ENCODE data around the gene WNT3A.

Gene WNT3A

DNA sequence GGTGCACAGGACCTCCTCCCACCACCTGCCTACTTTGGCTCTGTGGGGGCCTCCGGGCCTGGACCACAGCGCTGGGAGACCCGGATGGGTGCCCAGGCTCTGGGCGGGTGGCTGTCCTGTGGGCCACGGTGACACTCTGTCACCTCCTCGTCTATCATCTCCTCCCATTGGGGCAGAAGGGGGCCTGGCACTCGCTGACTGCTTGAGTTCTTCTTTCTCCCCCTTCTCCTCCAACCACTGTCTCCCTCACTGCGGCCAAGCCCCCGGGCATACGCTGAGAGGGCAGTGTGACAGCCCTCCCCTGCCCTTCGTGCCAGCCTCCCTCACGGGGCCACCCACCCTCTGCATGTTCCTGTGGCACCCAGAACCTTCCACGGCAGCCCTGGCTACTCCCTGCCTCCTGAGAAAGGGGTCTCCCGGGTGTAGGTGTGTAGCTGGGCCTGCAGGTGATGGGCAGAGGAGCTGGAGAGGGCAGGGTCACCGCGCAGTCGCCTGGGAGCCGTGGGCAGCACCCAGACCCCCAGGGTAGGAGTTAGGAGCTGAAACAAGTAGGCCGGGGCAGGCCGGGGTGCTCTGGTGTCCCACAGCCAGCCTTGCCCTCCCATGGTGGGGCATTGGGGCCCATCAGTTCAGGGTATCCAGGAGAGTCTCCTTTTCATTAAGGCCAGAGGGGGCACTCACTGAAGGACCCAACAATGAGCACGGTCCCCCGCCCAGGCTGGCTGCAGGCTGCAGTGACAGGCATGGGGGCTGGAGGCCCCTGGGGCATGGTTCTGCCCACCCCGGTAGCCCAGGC, 66.5 kb downstream of the WNT3A start:
- no peak for DNase-seq

- no peak for DNase-seq
Observed at GRCh38 chr1:228073857-228074545, 67.2 kb downstream of the WNT3A start.

DNA sequence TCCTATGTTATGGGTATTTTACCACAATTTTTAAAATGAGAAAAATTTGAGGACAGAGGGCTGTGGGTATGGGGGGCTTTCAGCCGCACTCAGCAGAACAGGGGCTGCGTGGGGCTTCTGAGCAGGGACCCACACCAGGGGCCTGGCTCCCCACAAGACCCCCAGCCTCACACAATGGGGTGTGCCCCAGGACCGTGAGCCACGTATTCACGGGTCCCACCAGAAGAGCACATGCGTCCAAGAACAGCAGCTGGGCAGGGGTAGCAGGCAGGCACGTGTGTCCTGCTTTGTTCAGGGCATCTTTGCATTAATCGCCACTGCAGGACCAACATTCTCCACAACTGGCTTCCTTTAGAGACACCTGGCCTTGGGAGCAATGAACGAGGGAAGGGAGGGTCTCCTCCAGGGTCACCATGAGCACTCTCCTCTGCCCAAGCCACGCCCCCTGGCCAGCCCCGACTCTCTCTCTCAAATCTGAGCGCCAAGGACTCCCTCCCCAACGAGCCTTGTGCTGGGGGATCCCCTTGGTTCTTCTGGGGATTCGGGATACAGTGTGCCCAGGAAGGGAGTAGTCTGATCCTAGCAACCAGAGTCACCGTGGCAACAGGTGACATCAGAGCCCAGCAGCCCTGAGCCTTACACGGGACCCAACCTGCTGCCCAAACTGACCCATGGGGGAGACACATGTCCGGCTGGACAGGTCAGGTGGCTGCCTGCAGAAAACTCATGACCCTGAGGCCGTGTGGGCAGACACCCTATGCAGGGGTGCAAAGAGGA, 68.3 kb downstream of the WNT3A start:
- DNase-seq = no peak

DNA sequence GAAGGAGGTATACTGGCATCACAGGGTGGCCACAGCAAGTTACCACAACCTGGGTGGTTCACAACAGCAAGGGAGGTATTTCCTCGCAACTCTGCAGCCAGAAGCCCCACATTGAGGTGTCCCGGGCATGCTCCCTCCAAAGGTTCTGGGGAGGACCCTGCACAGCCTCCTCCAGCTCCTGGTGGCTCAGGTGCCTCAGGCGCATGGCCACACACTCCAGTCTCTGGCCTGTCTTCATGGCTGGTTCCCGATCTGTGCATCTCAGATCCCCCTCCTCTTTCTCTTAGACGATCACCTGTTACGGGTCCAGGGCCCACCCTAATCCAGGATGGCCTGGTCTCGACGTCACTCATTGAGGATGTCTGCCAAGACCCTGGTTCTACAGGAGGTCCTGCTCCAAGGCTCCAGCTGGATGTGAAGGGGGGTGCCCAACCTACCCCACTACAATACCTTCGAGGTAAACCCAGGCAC, 69.0 kb downstream of the WNT3A start:
- no peak for DNase-seq

GRCh38 chr1:228076796-228077430, 70.1 kb downstream of the WNT3A start:
- no peak for DNase-seq

DNA sequence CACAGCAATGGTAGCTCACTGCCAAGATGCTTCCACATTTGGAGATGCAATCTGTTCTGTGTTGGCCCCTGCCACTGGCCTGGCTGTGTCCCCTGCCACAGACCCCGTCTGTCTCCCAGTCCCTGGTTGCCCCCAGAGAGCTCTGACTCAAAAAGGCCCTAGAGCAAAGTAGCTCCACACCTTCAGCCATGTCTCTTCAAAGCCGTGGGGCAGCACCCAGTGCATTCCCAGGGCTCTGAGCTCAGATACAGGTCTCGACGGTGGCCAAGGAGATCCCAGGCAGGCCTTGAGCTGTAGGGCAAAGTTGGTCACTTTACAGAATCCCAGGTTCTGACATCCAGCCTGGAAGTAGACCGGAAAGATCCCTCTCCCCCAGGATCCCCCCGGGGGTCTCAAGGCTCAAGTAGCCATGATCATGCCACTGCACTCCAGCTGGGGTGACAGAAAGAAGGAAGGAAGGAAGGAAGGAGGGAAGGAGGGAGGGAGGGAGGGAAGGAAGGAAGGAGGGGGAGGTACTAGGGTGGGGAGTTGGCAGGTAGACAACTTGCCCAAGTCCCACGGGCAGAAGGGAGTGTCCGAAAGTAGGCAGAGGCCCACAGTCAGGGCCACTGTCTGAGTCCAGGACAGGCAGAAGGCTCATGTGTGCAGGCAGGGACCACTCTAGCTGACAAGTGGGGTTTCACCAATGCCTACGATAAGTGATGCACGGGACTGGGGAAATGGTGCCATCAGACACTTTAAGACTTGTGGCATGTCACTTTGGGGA, 71.0 kb downstream of the WNT3A start:
- no peak for DNase-seq

- no peak for DNase-seq
Observed at GRCh38 chr1:228079013-228079412, 72.2 kb downstream of the WNT3A start.

GRCh38 chr1:228079601-228080263, 72.9 kb downstream of the WNT3A start:
- DNase-seq = no peak

DNA sequence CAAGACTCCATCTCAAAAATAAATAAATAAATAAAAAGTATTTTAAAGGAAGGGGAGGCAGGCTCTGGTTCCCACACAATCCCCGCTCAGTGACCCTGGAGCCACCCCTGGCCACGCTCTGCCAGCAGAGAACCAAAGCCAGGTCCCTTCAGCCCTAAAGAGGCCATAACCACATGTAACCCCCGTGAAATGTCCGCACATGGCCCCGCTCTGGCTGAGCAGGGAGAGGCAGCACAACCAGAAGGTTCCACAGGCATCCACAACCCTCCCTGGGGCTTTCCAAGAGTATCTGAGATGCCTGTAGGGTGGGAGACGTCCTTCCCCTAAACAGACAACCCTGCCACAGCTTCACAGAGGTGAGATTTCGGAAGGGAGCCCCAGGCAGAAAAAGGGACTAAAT, 74.3 kb downstream of the WNT3A start:
- no peak for DNase-seq

- peak; percentile 30 for DNase-seq
Observed at GRCh38 chr1:228081578-228082213, 74.9 kb downstream of the WNT3A start.

- DNase-seq = peak; percentile 96
Observed at GRCh38 chr1:228082214-228082917, 75.6 kb downstream of the WNT3A start, which contains the start of gene ARF1. Gene ARF1, plus strand, starts transcription at chr1:228082708. Its CDS starts 14,407 bp downstream, at chr1:228097115.

- peak; percentile 43 for DNase-seq
Observed at GRCh38 chr1:228082918-228083870, 76.4 kb downstream of the WNT3A start.

DNA sequence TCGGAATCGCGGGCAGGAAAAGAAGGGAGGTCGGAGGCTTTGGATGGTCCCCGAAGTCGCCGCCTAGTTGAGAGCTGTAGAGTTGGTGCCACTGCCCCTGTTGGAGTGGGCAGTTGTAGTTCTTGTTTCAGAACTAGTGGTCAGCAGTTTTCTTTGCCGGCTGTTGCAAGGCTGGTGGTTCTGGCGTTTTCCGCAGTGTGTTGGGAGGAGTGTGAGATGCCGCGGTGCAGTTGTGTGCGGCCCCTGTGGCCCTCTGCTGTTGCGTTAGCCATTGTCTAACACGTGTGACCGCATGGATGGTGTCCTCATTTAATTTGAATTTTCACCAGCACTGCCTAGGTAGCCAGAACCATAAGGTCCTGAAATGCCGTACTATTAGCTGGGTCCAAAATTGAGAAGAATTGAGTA, 77.1 kb downstream of the WNT3A start:
- DNase-seq = no peak

DNA sequence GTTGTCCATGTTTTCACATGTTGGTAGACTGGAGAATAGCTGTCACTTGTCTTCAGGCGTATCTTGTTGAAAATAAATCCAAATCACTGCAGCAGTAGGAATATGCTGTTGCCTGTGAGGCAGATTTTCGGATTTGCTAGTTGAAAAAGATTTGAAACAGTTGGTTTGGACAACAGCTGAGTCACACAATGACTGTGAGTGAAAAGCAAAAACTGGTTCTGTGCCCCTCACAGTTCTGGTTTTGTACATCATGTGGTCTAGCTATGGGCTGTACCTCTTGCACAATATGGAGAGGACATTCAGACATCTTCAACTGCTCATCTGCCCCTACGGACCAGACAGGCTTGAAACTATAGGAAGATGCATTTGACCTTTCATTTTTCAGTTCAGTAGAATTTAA, 77.5 kb downstream of the WNT3A start:
- DNase-seq = peak; percentile 58

DNA sequence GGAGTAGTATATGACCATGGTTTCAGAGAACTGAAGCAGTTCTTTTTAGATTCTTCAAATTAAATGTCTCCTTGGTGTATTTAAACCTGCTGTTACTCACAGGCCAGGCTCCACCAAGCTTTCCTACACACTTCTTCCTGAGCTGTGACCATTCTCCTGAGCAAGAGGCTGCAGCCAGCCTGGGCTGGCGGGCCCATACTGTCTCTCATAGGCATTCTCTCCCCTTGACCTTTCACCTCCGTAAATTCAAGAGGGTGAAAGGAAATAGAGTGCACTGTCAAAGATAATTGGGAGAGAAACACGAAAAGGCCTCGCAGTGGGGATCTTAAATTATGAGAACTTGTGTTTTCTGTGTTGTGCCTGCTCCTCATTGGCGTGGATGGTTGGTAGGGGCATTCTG, 78.0 kb downstream of the WNT3A start:
- no peak for DNase-seq

DNA sequence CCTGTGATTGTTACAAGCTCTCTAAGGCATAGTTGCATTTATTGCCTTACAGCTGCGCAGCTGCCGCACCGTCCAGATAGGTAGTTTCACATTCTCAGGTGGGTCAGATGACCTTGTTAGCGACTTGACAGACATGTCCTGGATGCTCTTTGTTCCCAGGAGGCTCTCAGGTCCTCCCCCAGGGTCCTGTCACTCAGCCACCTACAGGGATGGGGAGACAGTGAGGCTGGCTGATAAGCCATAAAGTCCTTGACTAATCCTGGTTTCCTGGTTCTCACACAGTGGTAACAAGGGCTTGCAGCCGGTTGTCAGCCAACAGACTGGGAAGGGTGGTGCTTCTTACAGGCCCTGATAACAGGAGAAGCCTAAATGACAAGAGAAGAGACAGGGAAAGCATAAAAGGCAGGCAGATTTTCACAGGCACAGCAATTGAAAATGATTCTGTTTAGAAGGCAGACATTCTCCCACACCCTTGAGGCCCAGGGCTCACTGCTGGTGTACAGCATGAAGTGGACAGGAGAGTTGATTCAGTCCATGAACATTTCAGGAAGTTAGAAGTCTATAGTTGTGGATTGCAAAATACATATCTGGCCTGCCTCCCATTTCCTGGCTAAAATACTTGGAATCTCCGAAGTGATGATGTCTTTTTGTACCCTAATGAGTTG, 78.6 kb downstream of the WNT3A start:
- no peak for DNase-seq

GRCh38 chr1:228087771-228088251, 81.0 kb downstream of the WNT3A start:
- DNase-seq = peak; percentile 44

All from activated CD4-positive, alpha-beta T cell treated with anti-CD3 and anti-CD28 coated beads, Interleukin-2, Interleukin-6, amounts not matched to agents 100 ng/mL and 50 ng/mL, durations not matched to agents 16 hours and 8 hours (primary cell).